GM12875 (cell line): ENCODE results near the gene PPP4R1.
A peak's percentile ranks its signal among the peaks of the same experiment; 100 is the strongest.
"Not testable (repeated sequence)": the region's sequence is repeated elsewhere in the genome, so short reads cannot be mapped to it uniquely, and the experiment has no call there.

Experiments used
- H3K4me3 ChIP-seq: one replicate; pipeline ENCODE4 v1.5.1; 2011; ENCODE audit warnings: low read depth, low read length, control low read depth
- CTCF ChIP-seq: IDR thresholded peaks from 2 replicates; pipeline ENCODE4 v1.5.1; 2011; ENCODE audit warnings: low read depth, mild to moderate bottlenecking, control low read depth, inconsistent platforms, low read length, moderate library complexity, borderline replicate concordance; ENCODE audit not compliant: insufficient read depth

PPP4R1 gene

GRCh38 chr18:9613550-9614400 is 584 bp downstream of the PPP4R1 start:
- no peak for TF ChIP-seq CTCF
- H3K4me3 ChIP-seq, result peak overlapping the region; percentile 91

GRCh38 chr18:9612977-9613376 is 1.4 kb downstream of the PPP4R1 start:
- H3K4me3 ChIP-seq, result peak overlapping the region; percentile 91
- TF ChIP-seq CTCF, result no peak

- H3K4me3 ChIP-seq, result no peak overlapping the region
- TF ChIP-seq CTCF, result peak; percentile 61
Observed at GRCh38 chr18:9612215-9612830, 2.0 kb downstream of the PPP4R1 start.

GRCh38 chr18:9609190-9609589 is 5.2 kb downstream of the PPP4R1 start:
- H3K4me3 ChIP-seq, result no peak overlapping the region
- TF ChIP-seq CTCF, result no peak

- no peak overlapping the region for H3K4me3 ChIP-seq
- TF ChIP-seq CTCF, result no peak
Observed at GRCh38 chr18:9608728-9609127, 5.6 kb downstream of the PPP4R1 start.

GRCh38 chr18:9608298-9608697 is 6.1 kb downstream of the PPP4R1 start:
- no peak for TF ChIP-seq CTCF
- no peak overlapping the region for H3K4me3 ChIP-seq

GRCh38 chr18:9607111-9607510 is 7.2 kb downstream of the PPP4R1 start:
- H3K4me3 ChIP-seq, result not testable (repeated sequence)

- no peak overlapping the region for H3K4me3 ChIP-seq
- no peak for TF ChIP-seq CTCF
Observed at GRCh38 chr18:9606039-9606438, 8.3 kb downstream of the PPP4R1 start.
